Mesenteric fat pad (tissue), 1 donor: ENCODE data around the gene IFITM2. TPM values are rescaled to one million over a fixed set of nuclear protein-coding genes. Genes with fewer than 3 reads are reported as not detected.
"Not testable (repeated sequence)": the region's sequence is repeated elsewhere in the genome, so short reads cannot be mapped to it uniquely, and the experiment has no call there.

ENCODE experiments used
- DNase-seq: peaks from one replicate; pipeline ENCODE4 v3.0.0-alpha.2; 2020; ENCODE audit warnings: low spot score
- total RNA-seq: library from RNA; stranded (reverse); fragmentation: NEBNext Ultra II Directional; extraction: Animal tissue kit (Norgen Biotek cat#: 25700); gene quantifications from one replicate; pipeline ENCODE4 v1.2.1, GENCODE V29; 2021
- donor health status: DM: yes; HTN: yes; CAD: no.

IFITM2 gene
- total RNA-seq, 1 donor from 2014 or later: 657 TPM

DNA sequence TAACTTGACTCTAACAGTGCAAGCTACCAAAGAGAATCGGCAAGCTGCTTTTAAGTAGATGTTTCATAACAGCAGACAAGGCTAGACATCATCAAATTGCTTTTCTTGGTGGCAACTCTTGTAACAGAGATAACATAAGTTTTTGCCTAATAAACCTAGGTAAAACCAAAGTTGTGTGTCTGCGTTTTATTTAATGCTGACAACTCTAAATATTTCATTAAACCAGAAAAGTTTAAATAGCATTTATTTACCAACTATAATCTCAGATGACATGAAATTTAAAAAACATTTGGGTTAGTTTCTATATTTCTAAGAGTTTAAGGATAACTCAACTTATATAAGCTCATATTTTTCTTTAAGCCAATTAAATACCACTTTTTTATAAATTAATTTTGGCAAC lies 32.3 kb downstream of the IFITM2 start:
- DNase-seq: no peak

DNA sequence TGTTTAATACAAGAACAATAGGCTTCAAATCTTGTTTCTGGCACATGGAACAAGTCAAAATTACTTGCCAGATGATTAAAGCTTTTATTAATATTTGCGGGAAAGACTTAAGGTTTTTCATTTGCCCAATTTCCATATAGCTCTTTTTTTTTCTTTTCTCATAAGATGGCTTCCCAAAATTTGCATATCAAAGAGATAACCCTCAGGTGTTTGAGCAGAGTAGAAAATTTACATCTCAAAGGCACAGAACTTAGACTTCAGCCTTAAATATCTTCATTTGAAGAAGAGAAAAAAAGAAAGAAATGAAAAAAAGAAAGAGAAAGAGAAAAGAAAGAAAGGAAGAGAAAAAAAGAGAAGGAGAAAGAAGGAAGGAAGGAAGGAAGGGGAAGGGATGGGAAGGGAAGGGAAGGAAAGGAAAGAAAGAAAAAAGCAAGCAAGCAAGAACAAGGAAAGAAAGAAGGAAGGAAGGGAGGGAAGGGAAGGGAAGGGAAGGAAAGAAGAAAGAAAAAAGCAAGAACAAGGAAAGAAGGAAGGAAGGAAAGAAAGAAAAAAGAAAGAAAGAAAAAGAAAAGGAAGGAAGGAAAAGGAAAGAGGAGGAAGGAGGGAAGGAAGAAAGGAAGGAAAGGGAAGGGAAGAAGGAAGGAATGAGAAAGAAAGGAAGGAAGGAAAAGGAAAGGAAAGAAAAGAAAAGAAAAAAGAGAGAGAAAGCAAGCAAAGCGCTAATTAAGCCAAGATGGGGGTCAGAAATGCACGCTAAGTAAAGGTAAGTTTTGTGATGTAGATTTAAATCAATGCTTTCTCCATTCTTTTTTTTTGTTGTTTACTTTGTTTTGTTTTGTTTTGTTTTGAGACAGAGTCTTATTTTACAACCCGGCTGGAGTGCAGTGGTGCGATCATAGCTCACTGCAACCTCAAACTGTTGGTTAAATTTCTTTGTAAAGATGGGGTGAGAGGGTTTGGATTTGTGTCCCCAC lies 33.2 kb downstream of the IFITM2 start:
- no peak for DNase-seq

DNA sequence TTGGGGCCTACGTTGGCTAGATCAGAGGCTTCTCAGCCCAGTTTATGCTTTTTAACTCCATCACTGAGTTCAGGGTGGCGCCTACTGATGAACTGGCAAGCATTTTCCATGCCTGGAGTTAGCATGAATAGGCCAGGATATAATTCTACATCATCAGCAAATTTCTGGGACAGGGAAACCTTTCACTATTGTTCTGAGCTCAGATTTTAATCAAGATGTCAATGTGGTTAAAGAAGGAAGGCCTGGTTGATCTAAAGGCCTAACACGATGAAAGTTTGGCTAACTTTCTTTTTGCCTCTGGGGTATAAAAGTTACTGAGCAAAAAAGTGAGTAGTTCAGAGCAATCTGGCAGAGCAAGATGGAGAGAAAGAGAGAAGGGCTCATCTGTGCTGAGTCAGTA lies 34.7 kb downstream of the IFITM2 start:
- no peak for DNase-seq

DNA sequence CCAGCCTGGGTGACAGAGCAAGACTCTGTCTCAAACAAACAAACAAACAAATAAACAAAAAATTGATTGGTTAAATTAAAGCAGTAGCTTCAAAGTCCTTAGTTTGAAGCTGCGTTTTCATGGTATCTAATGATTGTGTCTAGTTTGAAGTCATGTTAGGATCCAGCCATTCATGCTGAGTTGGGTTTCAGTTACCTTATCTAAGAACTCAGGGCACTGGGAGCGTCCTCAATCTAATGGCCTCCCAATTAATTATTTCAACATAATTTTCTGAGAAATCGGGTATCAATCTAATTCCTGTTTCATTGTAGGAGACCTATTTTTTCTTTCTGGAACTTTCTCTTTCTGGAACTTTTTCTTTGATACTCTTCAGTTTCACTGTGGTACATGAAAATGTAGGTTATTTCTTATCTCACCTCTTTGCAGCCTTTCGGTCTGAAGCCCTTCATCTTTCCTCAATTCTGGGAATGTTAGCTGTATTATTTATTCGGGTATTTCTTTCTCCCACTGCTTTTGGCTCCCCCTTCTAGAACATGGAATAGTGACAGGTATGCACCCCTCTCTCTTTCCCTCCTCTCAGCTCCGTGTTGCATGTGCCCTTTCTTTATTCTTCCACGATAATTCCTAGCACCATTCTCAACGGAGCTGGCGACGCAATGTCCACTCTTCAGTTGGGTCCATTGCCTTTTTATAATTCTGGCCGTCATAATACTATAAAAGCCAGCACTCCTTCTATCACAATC lies 37.4 kb downstream of the IFITM2 start:
- DNase-seq: no peak

DNA sequence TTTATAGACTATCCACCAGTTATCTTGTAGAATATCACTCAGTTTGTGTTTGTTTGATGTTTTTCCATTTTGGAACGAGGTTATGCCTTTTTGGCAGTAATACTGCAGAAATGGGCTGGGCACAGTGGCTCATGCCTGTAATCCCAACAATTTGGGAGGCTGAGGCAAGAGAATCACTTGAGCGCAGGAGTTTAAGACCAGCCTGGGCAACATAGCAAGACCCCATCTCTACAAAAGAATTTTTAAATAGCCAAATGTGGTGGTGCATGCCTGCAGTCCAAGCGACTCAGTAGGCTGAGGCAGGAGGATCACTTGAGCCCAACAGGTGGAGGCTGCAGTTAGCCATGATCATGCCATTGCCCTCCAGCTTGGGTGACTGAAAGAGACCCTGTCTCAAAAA lies 38.9 kb downstream of the IFITM2 start:
- DNase-seq: no peak

DNA sequence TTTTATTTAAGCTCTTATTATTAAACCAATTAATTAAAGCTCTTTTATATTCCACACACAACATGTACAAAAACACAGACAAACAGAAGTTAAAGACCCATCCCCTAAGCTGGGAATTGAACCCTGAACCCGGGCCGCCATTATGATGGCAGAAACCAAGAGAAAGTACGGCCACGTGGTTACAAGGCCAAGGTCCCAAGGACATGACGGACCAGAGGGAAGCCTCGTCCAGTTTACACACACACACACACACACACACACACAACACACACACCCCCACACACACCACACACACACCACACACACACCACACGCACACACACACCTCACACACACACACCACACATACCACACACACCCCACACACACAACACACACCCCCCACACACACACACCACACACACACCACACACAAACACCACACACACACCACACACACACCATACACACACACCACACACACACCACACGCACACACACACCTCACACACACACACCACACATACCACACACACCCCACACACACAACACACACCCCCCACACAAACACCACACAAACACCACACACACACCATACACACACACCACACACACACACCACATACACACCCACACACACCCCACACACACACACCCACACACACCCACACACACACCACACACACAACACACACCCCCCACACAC lies 41.8 kb downstream of the IFITM2 start:
- DNase-seq: not testable (repeated sequence)

DNA sequence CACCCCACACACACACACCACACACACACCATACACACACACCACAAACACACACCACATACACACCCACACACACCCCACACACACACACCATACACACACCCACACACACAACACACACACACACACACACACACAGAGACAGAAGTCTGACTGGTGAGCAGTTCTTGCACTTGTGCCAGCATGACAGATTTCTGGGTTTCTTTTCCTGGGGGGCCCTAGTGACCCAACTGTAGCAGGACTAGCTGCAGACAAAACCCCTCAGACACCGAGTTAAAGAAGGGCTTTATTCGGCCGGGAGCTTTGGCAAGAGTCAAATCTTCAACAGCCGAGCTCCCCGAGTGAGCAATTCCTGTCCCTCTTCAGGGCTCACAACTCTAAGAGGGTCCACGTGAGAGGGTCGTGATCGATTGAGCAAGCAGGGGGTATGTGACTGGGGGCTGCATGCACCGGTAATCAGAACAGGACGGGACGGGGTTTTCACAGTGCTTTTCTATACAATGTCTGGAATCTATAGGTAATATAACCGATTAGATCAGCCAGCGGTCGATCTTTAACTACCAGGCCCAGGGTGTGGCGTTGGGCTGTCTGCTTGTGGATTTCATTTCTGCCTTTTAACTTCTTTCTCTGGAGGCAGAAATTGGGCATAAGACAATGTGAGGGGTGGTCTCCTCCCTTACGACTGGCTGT lies 42.6 kb downstream of the IFITM2 start:
- not testable (repeated sequence) for DNase-seq

DNA sequence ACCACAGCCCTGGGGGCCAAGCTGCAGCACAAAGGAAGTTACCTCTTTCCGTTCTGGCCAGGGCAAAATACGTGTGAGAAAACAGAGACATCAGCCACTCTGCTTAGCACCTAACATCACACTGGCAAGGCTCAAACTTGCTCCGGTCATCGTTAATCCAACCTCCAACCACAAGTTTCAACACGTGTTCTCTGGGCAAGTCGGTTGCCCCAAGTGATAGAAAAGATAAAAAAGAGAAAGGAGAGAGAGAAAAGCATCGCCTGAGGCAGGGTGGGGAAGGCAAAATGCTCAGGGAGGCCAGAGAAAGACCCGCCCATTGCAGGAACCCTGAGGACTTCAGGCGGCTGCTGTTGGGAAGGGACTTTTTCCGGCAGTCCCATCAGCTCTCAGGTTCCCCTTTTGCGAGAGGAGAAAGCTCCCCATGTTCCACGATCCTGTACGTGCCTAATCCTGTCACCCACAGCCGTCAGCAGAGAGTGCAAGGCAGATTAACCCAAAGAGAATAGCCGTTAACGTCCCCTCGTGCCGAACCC lies 43.2 kb downstream of the IFITM2 start:
- DNase-seq: no peak

DNA sequence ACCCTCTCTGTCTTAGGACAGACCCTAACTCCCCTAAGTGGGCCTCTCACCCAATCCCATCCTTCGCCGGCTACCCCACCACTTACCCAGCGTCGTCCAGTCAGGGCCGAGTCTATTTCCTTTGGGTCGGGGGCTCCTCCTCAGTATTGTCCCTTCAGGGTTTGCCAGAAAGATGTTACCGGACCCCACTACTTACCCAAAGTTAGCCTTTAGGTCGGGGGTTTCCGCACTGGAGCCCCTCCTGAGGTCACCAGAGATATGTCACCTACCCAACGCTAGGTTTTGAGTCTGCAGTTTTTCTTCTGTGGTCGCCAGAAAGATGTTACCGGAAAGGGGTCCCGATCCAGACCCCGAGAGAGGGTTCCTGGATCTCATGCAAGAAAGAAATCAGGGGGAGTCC lies 43.8 kb downstream of the IFITM2 start:
- DNase-seq: no peak

DNA sequence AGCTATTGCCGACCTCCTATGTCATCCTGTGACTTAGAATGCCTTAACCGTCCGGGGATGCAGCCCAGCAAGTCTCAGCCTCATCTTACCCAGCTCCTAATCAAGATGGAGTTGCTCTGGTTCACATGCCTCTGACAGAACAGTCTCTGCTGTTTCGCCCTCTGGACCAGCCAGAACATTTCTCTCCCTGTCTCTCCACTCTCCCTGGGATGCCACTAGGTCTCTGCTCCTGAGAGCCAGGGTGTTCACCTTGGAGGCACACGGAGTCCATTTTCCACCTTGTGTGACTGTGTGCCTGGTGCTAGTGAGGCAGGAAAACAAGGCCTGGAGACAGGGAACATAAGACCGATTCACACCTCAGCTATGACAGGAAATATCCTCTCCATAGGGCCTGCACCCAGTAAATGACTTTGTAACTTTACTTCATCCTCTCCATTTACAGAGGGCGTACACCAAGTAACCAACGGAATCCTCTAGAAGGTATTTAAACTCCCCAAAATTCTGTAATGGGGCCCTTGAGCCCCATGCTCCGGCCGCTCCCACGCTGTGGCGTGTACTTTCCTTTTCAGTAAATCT lies 44.9 kb downstream of the IFITM2 start:
- no peak for DNase-seq

DNA sequence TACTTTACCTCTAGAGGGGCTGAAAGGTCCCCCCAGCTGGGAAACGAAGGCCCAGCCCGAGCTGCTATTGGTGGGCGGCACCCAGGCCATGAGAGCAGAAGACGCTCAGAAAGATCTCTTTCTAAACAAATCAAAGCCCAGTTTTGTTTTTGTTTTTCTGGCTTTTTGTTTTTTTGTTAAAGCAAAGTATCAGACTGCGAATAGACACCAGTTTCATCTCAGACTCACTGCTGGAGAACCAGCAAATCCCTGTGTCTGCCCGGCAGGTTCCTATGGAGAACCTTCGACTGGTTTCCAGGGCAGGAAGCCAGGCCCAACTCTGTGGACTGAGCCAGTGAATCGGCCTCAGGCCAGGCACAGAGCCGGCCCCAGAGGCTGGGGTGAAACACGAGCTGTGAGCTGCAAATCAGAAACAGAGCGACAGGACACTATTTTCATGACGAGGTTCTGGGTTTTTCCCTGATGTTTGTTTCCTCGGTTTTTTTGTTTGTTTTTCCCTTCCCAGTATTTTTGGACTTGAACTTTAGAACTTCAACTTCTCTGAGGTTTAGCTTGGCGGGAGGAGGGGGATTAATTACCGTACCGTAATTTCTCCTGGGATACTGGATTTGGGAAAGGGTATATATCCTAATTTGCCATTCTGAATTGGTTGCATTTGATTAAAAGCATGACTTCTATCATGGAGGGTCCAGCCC lies 45.7 kb downstream of the IFITM2 start:
- no peak for DNase-seq

DNA sequence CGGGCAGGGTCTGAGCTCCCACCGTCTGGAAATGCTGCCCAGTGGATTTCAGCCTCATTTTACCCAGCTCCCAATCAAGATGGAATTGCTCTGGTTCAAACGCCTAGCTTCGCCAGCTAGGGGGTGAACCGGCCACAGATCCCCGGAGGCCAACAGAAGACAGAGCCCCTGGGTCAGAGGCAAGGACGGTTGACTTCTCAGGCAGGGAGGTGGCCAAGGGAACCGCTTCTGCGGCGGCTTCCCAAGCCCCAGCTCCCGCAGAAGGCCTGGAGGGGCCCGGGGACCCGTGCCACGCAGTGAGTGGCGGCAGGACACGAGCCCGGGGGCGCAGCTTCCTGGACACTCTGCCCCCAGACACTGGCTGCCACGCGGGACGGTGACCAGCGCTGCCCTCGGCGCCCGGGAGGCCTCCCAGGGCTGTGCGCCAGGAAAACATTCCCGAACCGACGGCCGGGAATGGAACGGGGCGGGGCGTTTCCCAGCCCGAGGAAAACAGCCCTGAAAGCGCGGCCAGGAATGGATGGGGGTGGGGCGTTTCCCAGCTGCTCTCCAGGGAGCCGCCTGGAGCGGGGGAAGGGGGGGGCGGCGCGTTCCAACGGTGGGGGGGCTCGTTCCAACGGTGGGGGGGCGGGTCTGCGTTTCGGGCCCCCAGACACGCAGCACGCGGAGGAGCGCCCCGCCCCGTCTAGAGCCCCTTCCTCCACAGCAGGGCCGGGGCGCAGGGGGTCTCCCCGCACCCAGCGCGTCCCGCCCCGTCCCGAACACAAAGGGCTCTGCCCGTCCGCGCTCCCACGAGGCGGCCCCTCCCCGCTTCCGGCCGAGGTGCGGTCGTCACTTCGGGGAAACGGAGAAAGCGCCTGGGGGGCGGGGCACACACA lies 48.2 kb downstream of the IFITM2 start:
- peak; percentile 98 for DNase-seq

DNA sequence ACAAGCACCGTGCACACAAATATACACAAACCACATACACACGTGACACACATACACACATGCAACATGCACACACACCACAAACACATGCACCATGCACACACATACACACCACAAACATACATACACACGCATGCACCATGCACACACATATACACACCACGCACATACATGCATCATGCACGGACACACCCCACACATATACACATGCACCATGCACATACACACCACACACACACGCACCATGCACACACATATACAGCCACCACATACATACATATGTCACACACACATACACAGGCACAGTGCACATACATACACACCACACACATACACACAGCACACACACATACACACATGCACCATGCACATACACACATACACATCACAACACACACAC lies 49.0 kb downstream of the IFITM2 start:
- peak; percentile 30 for DNase-seq

DNA sequence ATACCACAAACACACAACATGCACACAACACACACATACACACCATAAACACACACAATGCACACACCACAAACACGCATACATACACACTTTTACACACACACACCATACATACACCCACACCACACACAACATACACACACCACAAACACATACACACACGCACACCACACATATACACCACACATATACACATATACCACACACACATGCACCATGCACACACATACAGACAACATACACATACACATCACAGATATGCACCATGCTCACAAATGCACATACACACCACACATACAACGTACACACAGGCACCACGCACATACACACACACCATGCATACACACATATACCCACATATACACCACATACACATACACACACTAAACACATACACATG lies 50.0 kb downstream of the IFITM2 start:
- DNase-seq: no peak

DNA sequence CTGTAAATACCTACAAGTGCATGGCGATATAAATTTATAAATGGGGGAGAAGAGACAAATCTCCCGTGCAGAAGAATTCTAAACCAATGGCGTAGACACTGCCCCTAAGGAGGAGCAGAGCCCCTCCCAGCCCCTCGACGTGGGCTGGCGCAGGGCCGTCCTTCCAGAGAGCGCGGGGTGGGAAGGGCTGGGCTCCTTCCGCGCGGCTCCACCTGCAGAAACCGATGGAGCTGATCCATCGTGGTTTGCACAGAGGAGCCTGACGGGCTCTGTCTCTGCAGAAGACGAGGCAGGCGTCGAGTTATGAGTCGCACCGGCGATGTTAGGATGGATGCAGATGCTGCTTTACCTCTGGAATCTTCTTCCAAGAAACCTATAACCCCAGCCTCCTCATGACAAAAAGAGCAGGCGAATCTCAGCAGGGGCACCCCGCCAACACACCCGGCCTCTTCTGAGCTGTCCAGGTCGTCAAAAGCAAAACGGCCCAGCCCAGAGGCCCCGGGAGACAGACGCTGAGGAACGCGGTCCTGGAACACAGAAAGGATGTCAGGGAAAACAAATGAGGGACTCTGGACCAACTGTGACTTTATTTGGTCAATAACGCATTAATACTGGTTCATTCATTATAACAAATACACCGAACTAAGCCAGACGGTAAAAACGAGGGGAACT lies 50.6 kb downstream of the IFITM2 start:
- DNase-seq: peak; percentile 84
